Right atrium auricular region (tissue), 2 donors: ENCODE results near the gene SAMHD1. TPM values are rescaled to one million over a fixed set of nuclear protein-coding genes. Genes with fewer than 3 reads are reported as not detected.
"Not testable (repeated sequence)": the region's sequence is repeated elsewhere in the genome, so short reads cannot be mapped to it uniquely, and the experiment has no call there.

Experiments
- DNase-seq: peaks from one replicate; pipeline ENCODE4 v3.0.0-alpha.2; 2019; ENCODE audit warnings: low spot score
- H3K27ac ChIP-seq, 2 donors: fragments of 200-600 bp; sonication (generic); 1 replicate in 1 of 2; 2 replicates in 1 of 2; pipeline ENCODE4 v1.5.1; 2016 to 2019
- H3K27me3 ChIP-seq, 2 donors: fragments of 200-600 bp; sonication (generic); one replicate each; pipeline versions ENCODE4 v1.5.1 to v1.6.0; 2017 to 2019
- H3K36me3 ChIP-seq: fragments of 200-600 bp; sonication (generic); one replicate; pipeline ENCODE4 v1.5.1; 2016
- H3K4me1 ChIP-seq, 2 donors: fragments of 200-600 bp; sonication (generic); one replicate each; pipeline versions ENCODE4 v1.5.1 to v1.6.0; 2017 to 2019
- H3K4me3 ChIP-seq, 2 donors: fragments of 200-600 bp; sonication (generic); 1 replicate in 1 of 2; 2 replicates in 1 of 2; pipeline ENCODE4 v1.5.1; 2017 to 2019; ENCODE audit warnings: mild to moderate bottlenecking in 1 of 2, moderate library complexity in 1 of 2
- H3K9me3 ChIP-seq, 2 donors: fragments of 200-600 bp; sonication (generic); one replicate each; pipeline ENCODE4 v1.5.1; 2019
- total RNA-seq, 2 donors: library from RNA; depleted of rRNA; stranded (reverse); fragments of >200 nt; gene quantifications; one replicate each; pipeline ENCODE4 v1.1.0, GENCODE V29; 2016
- TF ChIP-seq, protein P1 (sequence below), 2 donors: fragments of 200-600 bp; sonication (generic); IDR thresholded peaks; one replicate each; pipeline ENCODE4 v1.5.1; 2019; ENCODE audit warnings: antibody characterized with exemption in 2 of 2

The SAMHD1 gene
- total RNA-seq, 2 donors from 2014 or later = 87.2 to 144 TPM

DNA sequence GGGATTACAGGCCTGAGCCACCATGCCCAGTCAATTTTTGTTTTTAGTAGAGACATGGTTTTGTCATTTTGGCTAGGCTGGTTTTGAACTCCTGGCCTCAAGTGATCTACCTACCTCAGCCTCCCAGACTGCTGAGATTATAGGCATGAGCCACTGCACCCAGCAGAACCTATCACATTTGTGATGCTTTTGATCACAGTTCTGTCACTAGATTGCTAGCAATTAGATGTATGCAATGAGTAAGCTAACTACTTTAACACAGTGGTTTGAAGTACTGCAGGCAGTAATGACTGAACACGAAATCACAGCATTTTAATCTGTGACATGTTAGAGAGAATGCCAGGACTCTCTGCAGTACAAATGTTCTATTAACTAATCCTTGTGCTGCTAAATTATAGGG is 19.6 kb upstream of the SAMHD1 start:
- Histone ChIP-seq H3K4me3 (no peak overlapping the region), H3K36me3 (no peaks in the 10 kb centered on the region), H3K4me1 (no peaks in the 10 kb centered on the region), H3K27me3 (no peaks in the 10 kb centered on the region), H3K27ac (no peak overlapping the region), H3K9me3 (no peaks in the 10 kb centered on the region)
- DNase-seq = no peak
- TF ChIP-seq, protein P1, sequence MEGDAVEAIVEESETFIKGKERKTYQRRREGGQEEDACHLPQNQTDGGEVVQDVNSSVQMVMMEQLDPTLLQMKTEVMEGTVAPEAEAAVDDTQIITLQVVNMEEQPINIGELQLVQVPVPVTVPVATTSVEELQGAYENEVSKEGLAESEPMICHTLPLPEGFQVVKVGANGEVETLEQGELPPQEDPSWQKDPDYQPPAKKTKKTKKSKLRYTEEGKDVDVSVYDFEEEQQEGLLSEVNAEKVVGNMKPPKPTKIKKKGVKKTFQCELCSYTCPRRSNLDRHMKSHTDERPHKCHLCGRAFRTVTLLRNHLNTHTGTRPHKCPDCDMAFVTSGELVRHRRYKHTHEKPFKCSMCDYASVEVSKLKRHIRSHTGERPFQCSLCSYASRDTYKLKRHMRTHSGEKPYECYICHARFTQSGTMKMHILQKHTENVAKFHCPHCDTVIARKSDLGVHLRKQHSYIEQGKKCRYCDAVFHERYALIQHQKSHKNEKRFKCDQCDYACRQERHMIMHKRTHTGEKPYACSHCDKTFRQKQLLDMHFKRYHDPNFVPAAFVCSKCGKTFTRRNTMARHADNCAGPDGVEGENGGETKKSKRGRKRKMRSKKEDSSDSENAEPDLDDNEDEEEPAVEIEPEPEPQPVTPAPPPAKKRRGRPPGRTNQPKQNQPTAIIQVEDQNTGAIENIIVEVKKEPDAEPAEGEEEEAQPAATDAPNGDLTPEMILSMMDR (IDR thresholded peaks at IDR 0.05) = no peak

DNA sequence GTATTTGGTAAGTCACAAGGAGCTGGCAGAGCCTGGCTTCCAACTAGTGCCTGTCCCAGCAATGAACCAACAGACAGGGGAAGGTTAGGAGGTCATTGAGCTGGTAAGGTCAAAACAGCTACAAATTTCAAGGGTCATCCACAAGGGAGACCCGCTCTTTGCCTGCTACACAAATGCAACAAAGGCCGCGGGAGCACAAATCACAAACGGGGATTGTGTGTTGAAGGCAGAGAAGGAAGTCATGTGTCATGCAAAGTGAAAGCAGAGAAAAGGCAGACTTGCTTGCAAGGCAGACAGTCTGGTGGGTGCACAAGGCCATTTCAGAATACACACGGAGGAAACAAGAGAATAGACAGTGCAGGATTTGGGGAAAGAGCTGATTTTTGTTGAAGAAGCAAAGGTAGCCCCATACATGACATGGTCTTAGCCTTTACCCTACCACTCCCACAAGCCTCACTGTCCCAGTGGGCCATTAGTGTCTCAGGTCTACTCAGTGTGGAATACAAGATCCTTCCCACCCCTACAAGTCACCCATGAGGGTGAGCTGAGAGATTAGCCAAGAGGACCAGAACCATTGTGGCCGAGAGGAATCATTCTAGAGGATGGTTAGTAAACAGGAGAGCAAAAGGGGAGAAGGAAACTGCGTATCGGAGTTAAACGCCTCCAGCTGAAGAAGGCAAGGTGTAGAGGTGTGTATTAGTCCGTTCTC is 18.1 kb upstream of the SAMHD1 start:
- H3K27me3 ChIP-seq = no peaks in the 10 kb centered on the region
- no peaks in the 10 kb centered on the region for H3K9me3 ChIP-seq
- DNase-seq = no peak
- TF ChIP-seq, protein P1 (IDR thresholded peaks at IDR 0.05) = no peak
- no peak overlapping the region for H3K4me3 ChIP-seq
- H3K4me1 ChIP-seq = no peaks in the 10 kb centered on the region
- H3K36me3 ChIP-seq = no peaks in the 10 kb centered on the region
- no peak overlapping the region for H3K27ac ChIP-seq

DNA sequence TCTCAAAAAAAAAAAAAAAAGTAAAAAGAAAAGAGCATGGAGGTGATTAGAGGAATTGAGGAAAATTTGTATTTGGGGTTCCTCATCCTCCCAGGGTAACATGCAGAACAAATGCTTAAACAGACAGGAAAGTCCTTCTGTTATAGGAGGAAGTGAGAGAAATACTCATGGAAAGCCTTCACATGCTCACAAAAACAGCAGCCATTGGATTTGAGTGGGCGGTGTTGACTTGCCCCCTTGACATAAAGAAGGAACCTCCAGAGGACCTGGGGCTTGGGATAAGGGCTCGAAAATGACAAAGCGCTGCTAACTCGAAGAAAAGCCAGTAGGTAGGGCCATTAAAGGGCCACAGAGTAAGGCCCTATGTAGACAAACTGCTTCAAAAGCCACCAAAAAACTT is 17.5 kb upstream of the SAMHD1 start:
- TF ChIP-seq, protein P1 (IDR thresholded peaks at IDR 0.05) = no peak
- no peaks in the 10 kb centered on the region for H3K27me3 ChIP-seq
- no peak for DNase-seq
- no peaks in the 10 kb centered on the region for H3K36me3 ChIP-seq
- no peaks in the 10 kb centered on the region for H3K9me3 ChIP-seq
- no peak overlapping the region for H3K27ac ChIP-seq
- H3K4me1 ChIP-seq = no peaks in the 10 kb centered on the region
- no peak overlapping the region for H3K4me3 ChIP-seq

DNA sequence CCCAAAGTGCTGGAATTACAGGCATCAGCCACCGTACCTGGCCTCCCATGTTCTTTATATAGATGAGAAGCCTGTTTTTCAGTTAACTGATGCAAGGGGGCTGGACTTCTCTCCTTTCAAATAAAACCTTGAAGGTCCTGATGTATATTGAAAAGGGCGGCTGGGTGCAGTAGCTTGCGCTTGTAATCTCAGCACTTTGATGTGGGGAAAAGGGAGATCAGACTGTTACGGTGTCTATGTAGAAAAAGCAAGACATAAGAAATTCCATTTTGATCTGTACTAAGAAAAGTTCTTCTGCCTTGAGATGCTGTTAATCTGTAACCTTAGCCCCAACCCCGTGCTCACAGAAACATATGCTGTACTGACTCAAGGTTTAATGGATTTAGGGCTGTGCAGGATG is 16.1 kb upstream of the SAMHD1 start:
- no peaks in the 10 kb centered on the region for H3K36me3 ChIP-seq
- H3K4me1 ChIP-seq = no peaks in the 10 kb centered on the region
- TF ChIP-seq, protein P1 (IDR thresholded peaks at IDR 0.05) = no peak

DNA sequence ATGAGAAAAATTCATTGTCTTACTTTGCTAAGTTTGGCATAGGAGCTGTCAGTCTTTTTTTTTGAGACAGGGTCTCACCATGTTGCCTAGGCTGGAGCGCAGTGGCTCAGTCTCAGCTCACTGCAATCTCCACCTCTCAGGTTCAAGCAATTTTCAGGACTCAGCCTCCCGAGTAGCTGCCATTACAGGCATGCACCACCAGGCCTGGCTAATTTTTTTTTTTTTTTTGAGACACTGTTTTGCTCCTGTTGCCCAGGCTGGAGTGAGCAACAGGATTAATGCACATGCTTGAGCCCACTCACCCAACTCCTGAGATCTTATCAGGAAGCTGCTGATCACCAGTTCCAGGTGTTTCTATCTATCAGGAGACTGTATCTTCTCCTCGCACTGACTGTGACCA is 15.5 kb upstream of the SAMHD1 start:
- H3K9me3 ChIP-seq, H3K27me3 ChIP-seq, H3K4me3 ChIP-seq, H3K27ac ChIP-seq, DNase-seq, H3K36me3 ChIP-seq, H3K4me1 ChIP-seq: not testable (repeated sequence)

More for the DNA sequence above, 16.1 kb upstream of the SAMHD1 start:
- DNase-seq = no peak
- no peak overlapping the region for H3K27ac ChIP-seq
- no peaks in the 10 kb centered on the region for H3K9me3 ChIP-seq
- no peaks in the 10 kb centered on the region for H3K27me3 ChIP-seq
- H3K4me3 ChIP-seq = no peak overlapping the region

DNA sequence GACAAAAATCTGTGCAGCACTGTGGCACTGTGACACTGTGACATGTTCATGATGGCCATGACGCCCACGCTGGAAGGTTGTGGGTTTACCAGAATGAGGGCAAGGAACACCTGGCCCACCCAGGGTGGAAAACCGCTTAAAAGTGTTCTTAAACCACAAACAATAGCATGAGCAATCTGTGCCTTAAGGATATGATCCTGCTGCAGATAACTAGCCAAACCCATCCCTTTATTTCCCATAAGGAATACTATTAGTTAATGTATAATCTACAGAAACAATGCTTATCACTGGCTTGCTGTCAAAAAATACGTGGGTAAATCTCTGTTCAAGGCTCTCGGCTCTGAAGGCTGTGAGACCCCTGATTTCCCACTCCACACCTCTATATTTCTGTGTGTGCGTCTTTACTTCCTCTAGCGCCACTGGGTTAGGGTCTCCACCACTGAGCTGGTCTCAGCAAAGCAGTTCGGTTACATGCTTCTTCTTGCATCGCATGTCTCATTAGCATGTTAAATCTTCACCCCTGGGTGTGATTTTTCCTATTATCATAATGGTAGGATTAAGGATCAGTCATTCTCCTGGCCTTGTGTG is 10.9 kb upstream of the SAMHD1 start:
- H3K4me1 ChIP-seq, H3K36me3 ChIP-seq, H3K4me3 ChIP-seq, DNase-seq, H3K27me3 ChIP-seq, H3K9me3 ChIP-seq, H3K27ac ChIP-seq: not testable (repeated sequence)

DNA sequence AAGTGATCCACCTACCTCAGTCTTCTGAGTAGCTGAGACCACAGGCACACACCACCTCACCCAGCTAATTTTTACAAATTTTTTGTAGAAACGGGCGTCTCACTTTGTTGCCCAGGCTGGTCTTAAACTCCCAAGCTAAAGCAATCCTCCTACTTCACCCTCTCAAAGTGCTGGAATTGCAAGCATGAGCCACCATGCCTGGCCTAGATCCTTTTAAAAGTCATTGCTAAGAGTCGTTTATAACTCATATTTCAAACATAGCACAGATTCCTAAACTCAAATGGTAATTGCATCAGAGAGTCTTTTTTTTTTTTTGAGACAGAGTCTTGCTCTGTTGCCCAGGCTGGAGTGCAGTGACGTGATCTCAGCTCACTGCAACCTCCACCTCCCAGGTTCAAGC is 7.7 kb upstream of the SAMHD1 start:
- DNase-seq = no peak
- TF ChIP-seq, protein P1 (IDR thresholded peaks at IDR 0.05) = no peak
- no peak overlapping the region for H3K4me3 ChIP-seq
- no peaks in the 10 kb centered on the region for H3K9me3 ChIP-seq
- no peak overlapping the region for H3K27ac ChIP-seq
- no peaks in the 10 kb centered on the region for H3K36me3 ChIP-seq
- no peaks in the 10 kb centered on the region for H3K4me1 ChIP-seq
- no peaks in the 10 kb centered on the region for H3K27me3 ChIP-seq
